HG03460 (cell line): ENCODE results near the gene ADAMTSL2.

ENCODE experiments used
- ATAC-seq: cut with Tn5 transposase; IDR thresholded peaks from one replicate; pipeline ENCODE4 v1.9.1; 2021; ENCODE audit not compliant: unreplicated experiment

Gene ADAMTSL2

DNA sequence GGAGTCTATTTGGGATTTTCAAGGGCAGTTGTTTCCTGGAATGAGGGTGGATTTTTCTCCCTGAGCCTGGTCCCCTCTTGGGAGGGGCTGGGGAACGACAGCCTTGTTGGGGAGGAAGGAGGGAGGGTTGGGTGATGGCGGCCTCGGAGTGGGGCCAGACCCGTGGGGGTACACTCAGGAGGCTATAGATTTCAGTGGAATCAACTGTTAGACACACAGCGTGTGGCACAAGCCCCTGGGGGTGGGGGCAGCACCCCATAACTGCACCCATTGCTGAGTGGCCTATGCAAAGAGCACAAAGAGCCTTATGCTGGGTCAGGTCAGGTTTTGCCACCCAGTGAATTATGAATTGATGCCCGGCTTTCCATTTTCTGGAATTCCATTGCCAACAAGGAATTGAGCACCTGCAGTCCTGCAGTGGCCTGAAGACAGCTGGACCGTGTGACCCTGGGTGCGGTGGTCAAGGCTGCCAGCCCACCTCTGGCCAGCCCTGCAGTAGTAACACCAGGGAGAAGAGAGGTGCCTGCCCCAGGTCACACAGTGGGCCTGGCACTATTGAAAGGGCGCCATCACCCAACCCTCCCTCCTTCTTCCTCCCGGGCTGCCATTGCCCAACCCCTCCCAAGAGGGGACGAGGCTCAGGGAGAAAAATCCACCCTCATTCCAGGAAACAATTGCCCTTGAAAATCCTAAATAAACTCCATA lies 18.1 kb upstream of the ADAMTSL2 start:
- no peak for ATAC-seq

DNA sequence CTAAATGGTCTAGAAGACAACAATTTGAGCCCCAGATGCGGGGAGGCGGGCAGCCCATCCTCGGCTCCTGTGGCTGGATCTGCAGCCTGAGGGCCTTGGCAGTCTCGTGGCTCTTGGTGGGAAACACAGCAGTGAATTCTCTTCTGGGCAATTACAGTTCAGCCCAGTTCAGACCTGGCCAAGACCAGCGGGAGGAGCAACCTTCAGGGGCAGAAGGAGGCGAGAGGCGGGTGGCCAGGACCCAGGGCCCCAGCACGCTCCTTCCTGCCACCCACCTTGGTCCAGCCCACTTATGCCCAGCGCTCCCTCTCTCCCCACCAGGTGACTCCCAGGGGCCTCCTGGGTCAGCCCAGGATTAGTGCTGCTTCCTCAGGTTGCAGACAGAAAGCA lies 17.5 kb upstream of the ADAMTSL2 start:
- no peak for ATAC-seq

DNA sequence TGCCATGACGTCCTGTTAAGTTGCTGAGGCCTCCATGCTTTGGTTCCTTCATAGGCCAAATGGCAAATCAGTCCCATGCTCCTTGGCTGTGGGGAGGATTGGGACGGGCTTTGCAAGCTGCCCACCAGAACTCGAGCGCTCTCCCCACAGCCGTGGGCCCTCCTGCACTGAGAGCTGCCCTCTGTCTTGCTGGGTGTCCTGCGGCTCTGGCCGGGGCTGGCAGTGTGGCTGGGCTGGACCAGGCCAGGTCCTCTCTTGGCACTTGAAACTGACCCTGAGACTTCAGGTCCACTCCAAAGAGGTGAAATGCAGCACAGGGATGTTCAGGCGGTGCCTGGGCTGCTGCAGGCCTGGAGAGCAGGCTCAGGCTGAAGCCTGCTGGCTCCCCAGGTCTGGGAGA lies 16.8 kb upstream of the ADAMTSL2 start:
- ATAC-seq = no peak

DNA sequence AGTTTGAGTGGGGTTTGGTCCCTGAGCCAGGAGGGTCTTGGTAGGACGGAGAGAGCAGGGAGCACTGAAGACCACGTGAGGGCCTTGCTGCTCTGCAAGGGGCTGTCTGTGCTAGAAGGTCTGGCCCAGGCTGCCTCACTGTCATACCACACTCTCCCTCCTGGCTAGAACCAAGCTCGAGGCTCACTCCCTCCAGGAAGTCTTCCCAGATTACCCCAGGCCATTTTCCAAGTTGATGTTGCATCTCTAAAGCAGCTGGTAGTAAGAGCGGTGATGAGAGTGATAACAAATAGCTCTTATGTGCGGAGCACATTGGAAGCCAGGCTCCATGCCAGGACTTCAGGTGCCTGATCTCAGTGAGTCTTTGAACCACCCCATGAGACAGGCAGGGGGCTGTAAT lies 16.3 kb upstream of the ADAMTSL2 start:
- ATAC-seq = no peak

DNA sequence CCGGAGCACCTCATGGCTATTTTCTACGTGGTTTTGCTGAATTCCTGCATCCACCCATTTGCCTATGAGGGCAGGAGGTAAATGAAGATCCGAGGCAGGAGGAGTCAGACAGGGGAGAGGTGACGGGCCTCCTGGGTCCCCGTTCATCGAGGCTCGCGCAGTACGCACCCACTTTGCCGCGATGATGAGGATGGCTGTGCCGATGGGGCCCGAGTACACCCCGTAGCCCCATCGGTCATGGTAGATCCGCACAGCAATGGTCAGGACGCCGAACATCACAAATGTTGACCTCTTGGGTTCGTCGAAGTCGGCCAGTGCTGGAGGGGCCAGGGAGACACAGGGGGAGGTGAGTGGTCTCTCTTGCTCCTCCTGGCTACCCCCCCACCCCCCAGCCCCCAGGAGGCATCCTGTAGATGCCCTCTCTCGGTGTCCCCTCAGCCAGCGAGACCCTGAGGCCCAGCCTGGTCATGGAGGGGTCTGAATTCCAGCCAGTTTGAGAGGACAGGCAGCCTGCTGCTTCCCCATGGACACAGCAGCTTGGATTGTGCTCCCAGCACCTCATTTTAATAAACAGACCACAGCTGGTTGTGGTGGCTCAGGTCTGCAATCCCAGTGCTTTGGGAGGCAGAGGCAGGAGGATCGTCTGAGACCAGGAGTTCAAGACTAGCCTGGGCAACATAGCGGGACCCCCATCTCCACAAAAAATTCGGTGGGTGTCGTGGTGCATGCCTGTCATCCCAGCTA lies 15.6 kb upstream of the ADAMTSL2 start:
- ATAC-seq = no peak

DNA sequence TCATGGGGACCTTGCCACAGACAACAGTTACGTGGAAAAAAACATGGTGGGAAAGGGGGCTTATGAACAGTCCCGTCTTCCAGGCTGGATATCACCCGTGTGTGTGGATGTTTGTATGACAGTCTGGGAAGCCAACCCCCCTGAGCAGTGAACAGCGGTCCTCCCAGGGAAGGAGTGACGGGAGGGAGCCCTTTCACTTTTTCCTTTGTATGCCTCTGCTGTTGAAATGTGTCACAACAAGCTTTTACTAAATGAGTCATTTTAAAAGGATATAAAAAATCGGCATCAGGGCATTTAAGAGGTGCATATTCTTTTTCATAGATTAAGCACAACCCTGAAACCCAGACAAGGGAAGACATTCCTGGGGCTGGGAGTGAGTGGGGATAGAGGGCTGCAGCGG lies 14.8 kb upstream of the ADAMTSL2 start:
- no peak for ATAC-seq

DNA sequence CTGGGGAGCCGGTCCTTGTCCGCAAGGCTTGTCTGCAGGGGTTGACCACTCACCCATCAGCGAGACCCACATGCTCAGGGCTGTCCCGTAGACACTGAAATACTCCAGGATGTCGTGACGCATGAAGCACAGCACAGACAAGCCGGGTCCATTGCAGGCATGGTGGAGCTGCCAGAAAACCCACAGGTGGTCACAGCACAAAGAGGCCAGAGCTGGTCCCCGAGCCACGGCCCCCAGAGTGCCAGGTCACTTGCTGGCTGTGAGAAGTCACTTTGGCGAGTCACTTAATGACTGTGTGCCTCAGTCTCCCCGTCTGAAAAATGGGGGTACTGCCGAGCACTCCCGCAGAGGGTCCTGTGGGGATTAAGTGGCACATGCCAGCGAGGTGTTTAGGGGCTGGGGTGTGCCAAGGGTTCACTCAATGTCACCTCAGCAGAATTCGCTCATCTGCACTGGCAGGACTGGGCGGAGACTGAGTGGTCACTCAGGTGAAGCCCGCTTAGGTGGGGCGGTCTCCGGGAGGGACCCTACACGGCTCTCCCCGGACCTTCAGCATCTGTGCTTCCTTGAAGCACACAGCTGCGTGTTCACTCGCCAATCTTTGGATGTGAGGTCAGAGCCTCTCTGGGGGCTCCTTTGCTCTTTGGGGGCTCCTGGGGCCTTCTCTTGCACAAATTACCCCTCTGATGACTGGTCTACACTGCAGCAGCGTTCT lies 14.2 kb upstream of the ADAMTSL2 start:
- no peak for ATAC-seq

DNA sequence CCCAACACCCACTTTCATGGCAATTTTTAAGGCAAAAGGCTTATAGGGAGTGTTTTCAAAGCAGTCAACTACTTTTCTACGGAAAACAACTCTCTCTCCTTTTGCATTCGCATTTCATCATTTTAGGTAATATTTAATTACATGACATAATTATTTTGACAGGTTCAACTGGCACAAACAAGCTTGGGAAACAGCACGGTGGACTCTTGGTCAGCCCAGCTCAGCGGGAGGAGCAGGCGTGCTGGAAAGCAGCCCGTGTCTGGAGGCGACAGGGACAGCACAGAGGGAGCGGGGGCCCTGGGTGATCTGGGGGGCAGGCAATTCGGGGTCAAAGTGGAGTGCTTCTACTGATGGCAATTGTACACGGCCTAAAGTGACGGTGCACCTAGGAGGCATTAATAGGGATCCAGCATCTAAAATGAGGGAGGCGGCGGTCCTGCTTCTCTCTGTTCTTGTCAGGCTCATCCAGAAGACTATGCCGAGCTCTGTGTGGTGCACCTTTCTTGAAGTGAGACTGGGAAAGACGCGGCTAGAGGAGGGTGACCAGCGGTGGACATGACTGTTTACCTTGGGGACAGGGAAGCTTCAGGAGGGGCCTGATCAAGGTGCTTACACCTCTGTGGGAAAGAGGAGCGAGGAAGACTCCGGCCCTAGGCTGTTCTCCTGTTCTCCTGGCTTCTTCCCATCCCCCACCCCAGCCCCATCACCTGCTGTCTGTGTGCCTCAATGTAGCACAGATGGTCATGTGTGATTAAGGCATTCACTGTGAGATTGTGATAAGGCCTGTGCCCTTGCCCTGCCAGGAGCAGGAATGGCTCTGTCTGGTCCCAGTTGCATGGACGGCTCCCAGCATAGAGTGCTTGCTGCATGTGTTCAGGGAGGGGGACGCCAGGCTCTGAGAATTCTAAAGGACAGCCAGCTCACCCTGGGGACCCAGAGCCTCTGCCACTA lies 13.1 kb upstream of the ADAMTSL2 start:
- ATAC-seq = no peak

DNA sequence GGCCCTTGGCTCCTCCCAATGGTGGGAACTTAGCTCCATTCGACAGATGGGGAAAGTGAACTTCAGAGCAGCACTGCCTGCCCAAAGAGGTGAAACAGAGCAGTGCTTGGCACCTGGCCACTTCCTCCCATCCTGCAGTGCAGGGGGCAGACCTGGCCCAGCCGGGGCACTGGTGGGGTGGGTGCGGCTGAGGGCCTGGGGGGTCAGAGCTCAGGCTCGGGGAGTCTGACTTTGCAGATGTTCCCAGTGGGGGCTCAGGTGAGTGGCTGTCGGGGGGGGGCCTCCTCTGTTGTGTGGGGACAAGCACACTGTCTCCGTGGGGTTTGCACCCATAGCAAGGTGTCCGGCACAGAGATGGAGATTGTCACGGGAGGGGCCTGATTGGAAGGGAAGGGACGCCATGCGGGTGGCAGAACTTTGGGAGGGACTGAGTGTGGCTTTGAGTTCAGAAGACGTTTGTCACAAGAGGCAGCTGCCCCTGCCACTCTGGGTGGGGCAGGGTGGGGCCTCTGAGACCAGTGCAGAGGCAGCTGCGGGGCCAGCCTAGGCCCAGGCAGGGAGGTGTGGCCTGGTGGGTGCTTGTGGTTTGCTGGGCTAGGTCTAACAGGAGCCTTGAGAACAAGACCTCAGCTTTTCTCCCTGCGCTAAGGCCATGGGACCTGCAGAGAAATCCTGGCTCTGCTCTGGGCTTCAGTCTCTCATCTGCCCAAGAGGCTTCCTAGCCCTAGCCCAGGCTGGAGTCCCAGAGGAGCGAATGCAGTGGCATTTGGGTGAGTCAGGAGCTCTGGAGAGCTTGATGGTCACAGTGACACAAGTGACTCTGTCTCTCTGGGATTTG lies 12.2 kb upstream of the ADAMTSL2 start:
- ATAC-seq = no peak

DNA sequence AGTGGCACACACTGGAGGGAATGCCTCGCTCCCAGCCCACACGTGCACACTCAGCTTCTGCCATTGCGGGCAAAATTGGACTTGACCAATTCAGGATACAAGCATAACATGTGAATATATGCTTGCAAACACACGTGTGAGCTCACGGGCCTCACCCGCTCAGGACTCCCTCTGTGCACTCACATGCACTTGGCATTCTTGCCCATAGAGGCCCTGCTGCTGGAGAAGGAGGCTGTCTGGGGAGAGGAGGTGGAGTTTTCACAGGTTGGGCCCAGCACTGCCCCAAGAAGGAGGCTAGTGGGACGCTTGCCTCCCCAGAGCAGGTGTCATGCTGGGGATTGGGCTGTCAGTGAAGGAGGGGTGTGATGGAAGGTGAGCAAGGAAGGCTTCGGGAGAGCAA lies 11.4 kb upstream of the ADAMTSL2 start:
- no peak for ATAC-seq

DNA sequence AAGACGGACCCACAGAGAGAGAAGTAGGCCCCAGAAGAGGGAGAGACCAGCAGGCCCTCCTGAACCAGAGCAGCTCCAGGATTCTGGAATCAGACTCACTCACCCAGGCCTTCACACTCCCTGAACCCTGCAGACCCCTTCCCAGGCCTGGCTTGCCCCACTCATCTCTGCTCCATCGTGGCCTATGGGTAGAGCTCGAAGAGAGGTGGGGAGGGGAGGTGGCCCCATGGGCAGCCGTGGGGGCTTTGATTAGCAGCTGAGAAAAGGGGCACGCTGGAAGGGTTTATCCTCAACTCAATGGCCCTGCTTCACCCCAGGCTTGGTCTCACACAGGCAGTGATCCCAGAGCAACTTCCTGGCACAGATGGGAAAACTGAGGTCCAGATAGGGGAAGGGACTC lies 10.4 kb upstream of the ADAMTSL2 start:
- ATAC-seq = no peak

DNA sequence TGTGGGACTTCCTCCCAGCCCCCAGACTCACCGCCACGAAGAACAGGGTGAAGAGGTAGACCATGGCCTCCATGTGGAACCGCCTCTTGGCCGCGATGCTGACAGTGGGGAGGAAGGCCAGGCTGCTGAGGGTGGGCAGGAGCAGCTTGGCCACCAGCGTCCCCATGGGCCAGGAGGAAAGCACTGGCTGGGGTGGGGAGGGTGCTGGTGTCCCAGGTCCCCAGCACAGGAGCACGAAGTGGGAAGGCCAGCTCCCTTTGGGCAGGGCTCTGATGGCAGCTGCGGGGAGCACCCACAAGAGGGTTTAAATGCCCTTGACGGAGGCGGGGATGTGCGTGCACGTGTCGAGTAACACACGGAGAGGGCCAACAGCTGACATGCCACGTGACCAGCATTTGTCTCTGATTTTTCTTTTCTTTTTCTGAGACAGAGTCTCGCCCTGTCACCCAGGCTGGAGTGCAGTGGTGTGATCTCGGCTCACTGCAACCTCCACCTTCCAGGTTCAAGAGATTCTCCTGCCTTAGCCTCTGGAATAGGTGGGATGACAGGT lies 9.8 kb upstream of the ADAMTSL2 start, which contains the start of gene MYMK:
Gene MYMK, minus strand, starts transcription at position 281 of the 550 bp plus-strand sequence. Its CDS starts 115 bp downstream, at position 166.
- ATAC-seq = no peak

DNA sequence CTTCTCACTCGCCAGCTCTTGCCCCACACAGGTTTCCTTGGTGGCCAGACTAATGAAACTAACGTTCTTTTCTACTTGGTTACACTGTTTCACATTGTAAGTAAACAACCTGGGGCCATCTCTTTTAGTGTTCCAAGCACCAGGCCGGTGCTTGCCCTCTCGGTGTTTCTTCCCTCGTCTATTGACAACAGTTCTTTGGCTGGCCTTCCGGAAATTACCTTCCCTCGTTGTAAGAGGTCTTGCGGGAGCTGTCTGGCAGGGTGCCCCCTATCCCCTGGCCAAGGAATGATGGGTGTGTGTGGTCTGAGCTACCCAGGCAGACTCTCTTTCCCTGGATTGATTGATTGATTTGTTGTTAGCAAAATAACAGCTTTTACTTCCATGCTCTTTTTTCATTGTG lies 8.8 kb upstream of the ADAMTSL2 start:
- ATAC-seq = no peak

DNA sequence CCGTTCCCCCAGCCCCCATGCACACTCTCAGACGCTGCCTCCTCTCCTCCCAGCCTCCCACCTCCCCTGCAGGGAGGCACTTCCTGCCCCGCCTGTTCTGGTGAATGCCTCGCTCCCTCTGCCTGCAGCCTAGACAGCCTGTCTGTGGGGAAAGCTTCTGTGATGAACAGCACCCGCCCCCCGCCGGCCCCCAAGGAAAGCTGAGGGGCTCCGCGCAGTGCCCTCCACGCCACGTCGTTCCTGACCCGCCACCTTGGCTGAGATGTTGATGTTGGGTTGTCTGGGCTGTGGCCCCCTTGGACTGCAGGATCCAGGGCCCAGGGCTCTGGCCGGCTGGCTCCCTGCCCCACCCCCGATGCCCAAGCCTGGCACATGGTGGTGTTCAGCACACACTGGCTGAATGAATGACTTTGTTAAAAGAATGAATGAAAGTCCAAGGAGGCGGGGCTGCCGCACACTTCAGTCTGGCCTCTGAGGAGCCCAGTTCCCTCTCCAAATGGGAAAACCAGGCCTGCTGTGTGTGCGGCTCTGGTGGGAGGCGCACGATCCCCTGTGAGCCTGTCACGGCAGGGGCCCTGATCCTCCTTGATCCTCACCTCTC lies 7.7 kb upstream of the ADAMTSL2 start:
- no peak for ATAC-seq

DNA sequence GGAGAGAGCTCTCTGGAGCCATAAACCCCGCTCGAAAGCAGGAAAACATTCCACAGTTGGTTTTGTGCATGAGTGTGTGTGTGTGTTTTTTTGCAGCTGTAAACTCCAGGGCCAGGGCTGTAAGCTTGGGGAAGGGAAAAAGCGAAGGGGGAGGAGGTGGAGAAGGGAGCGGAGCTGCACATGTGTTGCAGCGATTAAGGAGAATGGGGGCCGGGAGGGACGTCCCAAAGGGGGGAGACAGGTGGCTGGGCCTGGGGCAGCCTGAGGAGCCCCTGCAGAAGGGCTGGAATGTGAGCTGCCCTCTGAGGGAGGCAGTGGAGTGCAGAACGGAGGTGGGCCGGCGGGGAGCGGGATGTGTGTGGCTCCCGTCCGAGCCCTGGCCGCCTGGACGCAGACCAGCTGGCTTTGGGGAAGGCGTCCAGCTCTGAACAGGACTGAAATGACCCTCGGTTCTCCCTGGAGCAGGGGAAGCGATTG lies 7.0 kb upstream of the ADAMTSL2 start:
- no peak for ATAC-seq

DNA sequence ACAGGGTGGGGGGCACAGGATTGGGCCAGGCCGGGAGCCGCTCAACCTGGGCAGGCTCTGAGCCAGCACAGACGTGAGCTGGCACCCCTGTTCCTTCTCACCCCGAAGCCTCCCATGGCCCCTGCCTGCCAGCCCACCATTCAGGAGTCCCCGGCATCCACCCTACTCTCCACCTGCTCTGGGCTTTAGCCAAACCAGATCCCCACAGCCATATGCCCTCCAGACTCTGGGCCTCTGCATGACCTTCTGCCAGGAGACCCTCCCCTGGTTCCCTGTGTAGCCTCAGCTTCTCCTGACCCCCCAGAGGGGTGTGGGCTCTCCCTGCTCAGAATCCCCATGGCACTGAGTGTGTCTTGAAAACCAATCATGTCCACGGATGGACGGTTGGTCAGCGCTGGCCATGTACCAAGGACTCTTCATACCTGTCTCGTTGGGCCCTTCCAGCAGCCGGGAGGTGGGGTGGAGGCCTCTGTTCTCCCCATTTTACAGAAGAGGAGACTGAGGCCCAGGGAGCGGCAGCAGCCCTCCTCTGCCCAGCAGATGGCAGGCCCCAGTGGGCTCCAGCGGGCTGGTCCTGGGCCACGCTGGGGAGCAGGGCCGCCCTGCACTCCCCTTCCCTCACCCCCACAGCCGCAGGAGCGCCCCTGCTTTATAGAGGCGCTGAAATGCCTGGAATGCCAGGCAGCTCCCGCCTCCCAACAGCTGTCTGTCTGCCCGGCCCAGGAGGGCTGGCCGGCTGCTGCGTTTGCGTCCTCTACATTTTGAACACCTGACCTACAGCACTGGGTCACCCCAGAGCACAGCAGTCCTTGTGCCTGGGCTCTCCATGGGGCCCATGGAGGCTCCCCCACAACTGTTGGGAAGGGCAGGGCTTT lies 6.3 kb upstream of the ADAMTSL2 start:
- ATAC-seq = no peak

DNA sequence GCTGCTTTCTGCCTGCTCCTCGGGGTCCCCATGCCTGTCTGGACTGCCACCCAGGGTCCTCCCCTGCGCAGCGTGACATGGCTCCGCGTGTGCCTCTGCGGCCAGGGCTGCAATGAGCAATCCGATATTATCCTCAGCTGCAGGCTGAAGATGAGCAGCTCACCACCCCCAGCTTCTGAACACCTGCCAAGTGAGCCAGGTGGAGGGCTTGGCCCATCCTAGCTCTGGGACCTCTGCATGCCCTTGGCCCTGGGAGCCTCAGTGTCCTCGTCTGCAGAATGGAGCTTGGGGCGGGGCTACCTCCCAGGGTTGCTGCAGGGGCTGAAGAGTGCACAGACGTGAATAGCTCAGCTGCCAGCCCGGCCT lies 5.6 kb upstream of the ADAMTSL2 start:
- ATAC-seq = no peak

DNA sequence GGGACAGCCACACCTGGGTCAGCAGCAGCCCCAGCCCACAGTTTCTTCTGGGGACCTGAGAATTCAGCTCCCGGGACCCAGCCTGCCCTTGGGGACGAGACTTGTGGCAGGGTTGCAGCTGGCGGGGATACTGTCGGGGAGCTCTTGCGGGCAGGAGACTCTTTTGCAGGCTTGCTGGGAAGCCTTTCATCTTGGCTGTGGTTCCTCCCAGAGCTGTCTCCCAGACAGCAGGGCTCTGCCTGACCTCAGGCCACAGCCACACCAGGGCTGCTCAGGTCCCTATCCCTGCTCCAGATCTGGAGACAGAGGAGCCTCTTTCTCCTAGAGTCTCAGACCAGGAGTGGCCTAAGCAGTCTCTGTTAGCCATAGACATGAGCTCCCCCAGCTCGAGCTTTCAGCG lies 5.0 kb upstream of the ADAMTSL2 start:
- ATAC-seq = no peak
